GM12892 (cell line): ENCODE data around the gene GPER1.

Source experiments
- POLR2A ChIP-seq: IDR thresholded peaks from 2 replicates; pipeline ENCODE4 v1.6.1; 2011; ENCODE audit warnings: low read depth, low read length, control low read depth
- TAF1 ChIP-seq: IDR thresholded peaks from 2 replicates; pipeline ENCODE4 v1.6.1; 2011; ENCODE audit warnings: low read depth, mild to moderate bottlenecking, control low read depth, low read length, borderline replicate concordance

DNA sequence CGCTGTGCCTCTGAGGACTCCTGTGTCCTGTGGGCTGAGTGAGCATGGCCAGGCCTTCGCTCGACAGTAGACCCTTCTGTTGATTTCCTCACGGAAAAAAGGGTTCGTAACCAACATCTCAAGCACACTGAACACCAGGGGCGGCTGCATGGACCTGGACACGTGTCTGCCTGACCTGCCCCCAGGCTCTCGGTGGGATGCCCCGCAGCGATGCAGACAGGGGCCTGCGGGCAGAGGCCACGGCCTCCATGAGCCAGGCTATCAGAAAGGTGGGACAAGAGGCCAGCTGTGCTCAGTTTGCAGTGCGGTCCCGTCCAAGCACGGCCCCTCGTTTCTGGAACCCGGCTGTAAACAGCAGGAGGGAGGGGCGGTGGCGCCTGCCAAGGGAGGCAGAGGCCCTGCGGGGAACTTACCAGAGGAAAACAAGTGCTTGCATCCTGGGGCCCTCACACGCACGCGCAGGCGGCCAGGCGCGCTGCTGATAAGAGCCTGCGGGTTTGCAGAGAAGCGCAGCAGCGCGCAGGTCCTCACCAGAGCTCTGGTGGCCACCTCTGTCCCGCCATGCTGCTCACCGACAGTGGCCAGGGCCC is 33.0 kb upstream of the GPER1 start:
- TF ChIP-seq TAF1 (no peak), POLR2A (no peak)
